HUES6 (cell line): ENCODE results near the gene XPC.
"Not testable (repeated sequence)": the region's sequence is repeated elsewhere in the genome, so short reads cannot be mapped to it uniquely, and the experiment has no call there.

Experiments used
- H3K27ac ChIP-seq: 2 replicates; pipeline ENCODE4 v1.7.0; 2013; ENCODE audit warnings: low read depth, mild to moderate bottlenecking, low read length, inconsistent platforms
- H3K27me3 ChIP-seq: 2 replicates; pipeline ENCODE4 v1.6.1; 2013; ENCODE audit warnings: low read length; ENCODE audit not compliant: control insufficient read depth, insufficient read depth
- H3K36me3 ChIP-seq: 2 replicates; pipeline ENCODE4 v1.6.1; 2013; ENCODE audit warnings: low read length; ENCODE audit not compliant: control insufficient read depth, insufficient read depth
- H3K4me1 ChIP-seq: 2 replicates; pipeline ENCODE4 v1.6.1; 2013; ENCODE audit warnings: low read length; ENCODE audit not compliant: control insufficient read depth, insufficient read depth
- H3K4me3 ChIP-seq: 2 replicates; pipeline ENCODE4 v1.5.1; 2013; ENCODE audit warnings: low read depth, low read length
- H3K9ac ChIP-seq: one replicate; pipeline ENCODE4 v1.6.1; 2013; ENCODE audit warnings: mild to moderate bottlenecking, low read length
- H3K9me3 ChIP-seq: 2 replicates; pipeline ENCODE4 v1.6.1; 2013; ENCODE audit warnings: low read depth, low read length; ENCODE audit not compliant: control insufficient read depth, insufficient read depth

The XPC gene

DNA sequence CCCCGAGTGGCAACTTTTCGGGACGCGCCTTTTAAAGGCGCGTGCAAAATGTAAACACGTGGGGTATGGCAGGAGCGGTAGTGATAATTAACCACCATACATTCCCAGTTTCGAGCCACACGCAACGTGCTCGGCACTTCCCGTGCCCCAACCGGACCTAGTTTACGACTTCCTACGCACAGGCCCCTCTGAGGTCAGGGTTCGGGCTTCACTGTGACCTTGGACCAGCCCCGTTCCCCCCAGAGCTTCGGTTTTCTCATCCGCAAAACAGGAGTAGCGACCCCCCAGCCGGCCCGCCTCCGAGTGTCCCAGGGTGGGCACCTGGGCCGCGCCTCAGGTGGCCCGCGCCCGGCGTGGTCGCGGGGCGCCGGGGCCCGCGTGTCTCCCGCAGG lies 54.2 kb downstream of the XPC start:
- Histone ChIP-seq H3K4me1 (peaks cover 35% of the 10 kb centered on the region), H3K27ac (peak overlapping the region; percentile 83; the same call in 1 of the 2 replicates), H3K27me3 (no peaks in the 10 kb centered on the region), H3K9ac (peak overlapping the region; percentile 84), H3K9me3 (peaks cover 11% of the 10 kb centered on the region), H3K4me3 (peak overlapping the region; percentile 96), H3K36me3 (peaks cover 44% of the 10 kb centered on the region)

DNA sequence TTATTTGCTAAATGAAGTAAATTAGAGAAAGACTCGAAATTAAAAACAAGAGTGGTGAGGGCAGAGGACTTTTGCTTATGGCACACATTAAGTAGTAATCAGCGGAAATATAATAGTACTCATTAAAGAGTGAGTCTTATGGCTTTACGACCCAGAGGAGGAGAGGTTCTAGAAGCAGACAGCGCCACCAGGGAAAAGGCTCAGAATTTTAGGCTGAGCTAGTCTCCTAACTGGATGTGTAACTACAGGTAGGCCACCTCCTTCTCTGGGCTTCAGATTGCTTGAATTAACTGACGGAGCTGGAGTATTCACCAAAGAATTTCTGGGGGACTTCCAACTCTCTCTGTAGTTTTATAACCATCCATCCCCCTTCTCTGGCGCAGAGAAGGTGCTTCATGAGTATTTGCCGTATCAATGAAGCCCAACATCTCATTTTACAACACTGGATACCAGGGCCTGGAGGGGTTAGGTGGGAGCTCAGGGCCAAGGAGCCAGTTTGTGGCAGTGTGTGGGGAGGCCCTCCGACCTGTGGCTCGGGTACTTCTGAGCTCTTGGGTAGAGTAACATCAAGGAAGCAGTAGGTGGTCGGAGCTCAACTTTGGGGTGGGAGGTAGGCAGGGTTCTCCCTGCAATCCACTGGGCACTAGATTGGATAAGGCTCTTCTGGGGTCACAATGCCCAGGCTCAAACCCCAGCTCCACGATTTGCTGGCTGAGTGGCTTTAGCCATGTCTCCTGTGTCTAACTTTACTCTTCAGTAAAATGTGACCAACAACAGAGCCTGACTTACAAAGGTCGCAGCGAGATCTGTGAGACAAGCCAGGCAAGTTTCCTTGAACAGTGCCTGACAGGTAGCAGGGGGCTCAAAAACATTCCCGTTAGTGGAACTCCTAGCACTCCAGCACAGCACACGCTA lies 54.8 kb downstream of the XPC start:
- H3K36me3 ChIP-seq: peaks cover 45% of the 10 kb centered on the region
- H3K27me3 ChIP-seq: no peaks in the 10 kb centered on the region
- H3K4me1 ChIP-seq: peaks cover 35% of the 10 kb centered on the region
- peak overlapping the region; percentile 83; the same call in 1 of the 2 replicates for H3K27ac ChIP-seq
- H3K9me3 ChIP-seq: peaks cover 11% of the 10 kb centered on the region
- H3K4me3 ChIP-seq: peak overlapping the region; percentile 96
- peak overlapping the region; percentile 84 for H3K9ac ChIP-seq

DNA sequence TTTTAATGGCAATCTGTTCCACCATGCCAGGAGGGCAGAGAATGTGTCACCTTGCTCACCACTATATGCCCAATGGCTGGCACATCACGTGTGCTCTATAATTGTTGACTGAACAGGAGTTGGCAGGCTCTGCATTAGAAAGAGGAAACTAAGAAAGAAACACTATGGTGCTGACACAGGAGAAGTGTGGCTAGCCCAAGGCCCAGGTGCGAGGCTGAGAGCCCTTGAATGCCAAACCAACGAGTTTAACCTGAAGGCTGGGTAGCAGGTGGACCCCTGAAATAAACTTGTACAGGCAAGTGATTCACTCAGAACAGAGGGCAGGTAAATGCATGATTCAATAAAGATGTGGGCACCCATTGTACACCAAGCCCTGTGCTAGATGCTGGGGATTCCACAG lies 56.1 kb downstream of the XPC start:
- no peak overlapping the region; the same call in 1 of the 2 replicates for H3K4me3 ChIP-seq
- H3K9ac ChIP-seq: peak overlapping the region; percentile 84
- H3K4me1 ChIP-seq: peaks cover 39% of the 10 kb centered on the region
- no peaks in the 10 kb centered on the region for H3K27me3 ChIP-seq
- peaks cover 11% of the 10 kb centered on the region for H3K9me3 ChIP-seq
- peak overlapping the region; percentile 43; the same call in 1 of the 2 replicates for H3K27ac ChIP-seq
- peaks cover 38% of the 10 kb centered on the region for H3K36me3 ChIP-seq

DNA sequence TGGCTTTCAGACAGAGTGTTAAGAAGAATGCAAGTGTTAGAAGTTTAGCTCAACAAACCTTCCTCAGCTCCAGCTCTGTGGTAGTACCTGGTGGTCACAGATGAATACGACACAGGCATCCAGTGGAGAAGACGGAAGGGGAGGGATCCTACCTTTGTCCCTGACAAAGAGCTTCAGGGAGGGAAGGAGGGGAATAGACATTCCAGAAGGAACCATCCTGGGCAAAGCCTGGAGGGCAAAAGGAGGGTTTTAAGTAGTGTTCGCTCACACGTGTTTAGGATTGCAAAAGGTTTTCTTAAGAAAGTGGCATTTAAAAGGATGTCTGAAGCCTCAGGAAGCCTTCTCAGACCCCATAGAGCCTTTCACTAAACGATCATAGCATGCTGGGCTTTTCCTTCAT lies 56.5 kb downstream of the XPC start:
- H3K27ac ChIP-seq: peak overlapping the region; percentile 81; the same call in 1 of the 2 replicates
- peak overlapping the region; percentile 84 for H3K9ac ChIP-seq
- H3K36me3 ChIP-seq: peaks cover 36% of the 10 kb centered on the region
- H3K9me3 ChIP-seq: peaks cover 11% of the 10 kb centered on the region
- H3K4me3 ChIP-seq: peak overlapping the region; percentile 14; the same call in 1 of the 2 replicates
- H3K27me3 ChIP-seq: no peaks in the 10 kb centered on the region
- peaks cover 39% of the 10 kb centered on the region for H3K4me1 ChIP-seq

DNA sequence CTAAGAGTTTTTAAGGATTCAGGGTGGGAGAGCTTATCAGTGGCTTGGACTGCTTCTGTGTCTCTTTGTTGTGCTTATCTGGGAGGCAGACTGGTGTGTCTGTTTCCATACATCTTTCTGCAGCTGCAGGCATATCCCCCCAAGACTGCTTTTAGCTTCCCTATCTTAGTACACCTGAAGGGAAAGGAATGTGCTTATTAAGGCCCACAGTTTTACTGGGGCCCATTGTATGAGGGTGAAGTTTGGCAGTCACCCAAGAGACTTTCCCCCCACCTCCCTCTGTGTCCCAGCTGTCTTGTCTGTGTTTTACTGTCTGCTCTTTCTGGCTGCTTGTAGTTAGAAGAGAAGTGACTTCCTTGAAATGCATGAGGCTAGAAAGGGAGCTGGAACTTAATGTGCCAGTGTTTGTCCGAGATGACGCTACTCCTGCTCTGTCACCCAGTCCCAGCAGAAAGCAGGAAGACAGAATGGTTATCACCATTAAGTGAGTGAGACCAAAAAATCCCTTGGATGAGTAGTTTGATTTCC lies 57.4 kb downstream of the XPC start:
- Histone ChIP-seq H3K9ac (peak overlapping the region; percentile 84), H3K36me3 (peaks cover 39% of the 10 kb centered on the region), H3K4me1 (peaks cover 33% of the 10 kb centered on the region), H3K9me3 (peaks cover 11% of the 10 kb centered on the region), H3K27ac (peak overlapping the region; percentile 81; the same call in 1 of the 2 replicates)
- H3K27me3 ChIP-seq, H3K4me3 ChIP-seq: not testable (repeated sequence)

DNA sequence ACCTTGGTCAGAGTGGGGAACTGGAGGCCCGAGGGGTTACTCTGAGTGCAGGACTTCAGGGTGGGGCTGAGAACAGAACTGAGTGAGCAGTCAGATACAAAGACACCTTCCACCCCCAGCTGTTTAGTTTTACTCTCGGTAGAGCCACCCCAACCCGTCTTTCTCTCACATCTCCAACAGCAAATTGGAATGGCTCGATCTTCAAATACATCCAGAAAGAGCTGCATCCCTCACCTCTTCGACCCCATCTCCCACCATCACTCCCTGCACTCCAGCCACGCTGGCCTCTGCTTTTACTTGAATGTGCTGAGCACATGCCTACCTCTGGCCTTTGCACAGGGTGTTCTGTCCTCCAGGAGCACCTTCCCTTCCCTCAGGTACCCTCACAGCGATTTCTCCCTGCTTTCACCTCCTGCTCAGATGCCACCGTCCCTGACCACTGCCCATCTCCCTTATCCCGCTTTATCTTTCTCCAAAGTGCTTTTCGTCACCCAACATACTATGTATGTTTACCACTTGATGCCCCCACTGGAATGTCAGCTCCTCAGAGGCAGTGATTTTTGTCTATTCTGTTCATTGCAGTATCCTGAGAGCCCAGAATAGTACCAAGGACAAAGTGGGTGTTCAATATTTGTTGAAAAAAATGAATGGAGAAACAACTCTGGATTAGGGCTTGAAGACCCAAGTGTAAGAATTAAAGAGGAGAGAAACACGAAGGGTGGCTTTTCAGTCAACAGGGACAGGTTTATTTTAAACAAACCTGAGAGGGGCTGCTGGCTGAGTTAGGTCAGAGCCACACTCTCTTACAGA lies 58.1 kb downstream of the XPC start:
- H3K9me3 ChIP-seq: peaks cover 11% of the 10 kb centered on the region
- no peak overlapping the region for H3K4me3 ChIP-seq
- peaks cover 46% of the 10 kb centered on the region for H3K36me3 ChIP-seq
- H3K27me3 ChIP-seq: no peaks in the 10 kb centered on the region
- H3K27ac ChIP-seq: no peak overlapping the region
- H3K9ac ChIP-seq: no peak overlapping the region
- H3K4me1 ChIP-seq: peaks cover 31% of the 10 kb centered on the region

DNA sequence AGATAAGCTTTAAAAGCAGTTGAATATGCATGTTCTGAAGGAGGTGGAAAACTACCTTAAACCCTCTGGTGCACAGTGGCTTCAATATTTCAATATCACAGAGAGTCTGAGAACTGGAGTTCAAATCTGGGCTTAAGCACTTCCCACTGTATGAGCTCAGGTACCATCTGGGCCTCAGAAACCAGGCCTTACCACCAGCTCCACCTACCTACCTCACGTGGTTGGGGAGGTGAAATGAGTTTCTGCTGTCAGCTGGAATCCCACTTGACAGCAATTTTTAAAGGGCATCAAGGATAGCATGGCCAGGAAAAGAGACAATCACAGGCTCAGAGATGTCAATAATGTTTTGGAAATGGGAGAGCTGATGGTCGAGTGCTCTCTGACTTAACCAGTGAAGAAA lies 58.8 kb downstream of the XPC start:
- H3K9me3 ChIP-seq: peaks cover 11% of the 10 kb centered on the region
- no peaks in the 10 kb centered on the region for H3K27me3 ChIP-seq
- peaks cover 32% of the 10 kb centered on the region for H3K4me1 ChIP-seq
- H3K4me3 ChIP-seq: no peak overlapping the region
- H3K36me3 ChIP-seq: peaks cover 52% of the 10 kb centered on the region
- H3K27ac ChIP-seq: no peak overlapping the region
- no peak overlapping the region for H3K9ac ChIP-seq

DNA sequence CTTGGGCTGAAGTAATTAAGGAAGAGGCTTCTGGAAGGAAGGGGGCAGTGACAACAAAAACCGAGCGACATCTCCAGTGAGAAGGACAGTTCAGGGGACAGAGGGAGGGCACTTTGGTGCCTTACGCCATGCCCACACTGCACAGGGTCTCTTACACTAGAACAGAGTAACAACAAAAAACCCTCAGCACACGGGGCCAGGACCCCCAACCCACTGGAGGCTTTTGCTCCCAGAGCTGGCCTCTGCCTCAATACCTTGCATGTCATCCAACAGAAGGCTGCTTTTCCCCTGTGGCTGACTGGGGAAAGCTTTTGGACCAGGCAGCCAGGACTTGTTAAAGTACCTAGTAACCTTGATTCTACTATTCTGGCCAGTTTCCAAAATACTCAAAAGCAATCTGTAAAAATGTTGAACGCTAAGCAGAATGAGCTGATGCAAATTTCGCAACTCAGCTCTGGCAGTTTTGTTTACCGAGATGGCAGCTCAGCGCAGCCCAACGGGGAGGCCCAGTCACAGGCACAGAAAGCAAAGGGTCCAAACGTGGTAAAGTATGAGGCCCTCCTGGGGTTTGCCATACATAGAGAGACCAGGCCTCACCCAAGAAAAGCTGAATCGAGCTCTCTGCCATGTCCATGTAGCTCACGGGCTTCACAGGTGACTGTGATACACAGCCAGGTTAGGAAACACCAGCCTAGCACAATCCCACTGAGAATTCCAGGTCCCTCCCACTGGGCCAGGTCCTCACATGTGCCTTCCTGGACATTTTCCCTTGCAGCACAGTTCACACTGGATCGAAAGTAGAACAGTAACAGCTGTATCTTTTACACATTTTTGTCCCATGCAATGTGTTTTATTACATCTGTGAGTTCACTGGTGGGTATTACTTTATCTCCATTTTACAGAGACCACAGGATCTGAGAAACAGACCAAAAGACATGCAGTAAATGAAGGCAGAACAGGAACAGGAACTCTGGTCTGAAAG lies 59.7 kb downstream of the XPC start:
- Histone ChIP-seq H3K4me1 (peaks cover 31% of the 10 kb centered on the region), H3K27ac (no peak overlapping the region), H3K36me3 (peaks cover 61% of the 10 kb centered on the region), H3K27me3 (no peaks in the 10 kb centered on the region), H3K9ac (no peak overlapping the region), H3K9me3 (peaks cover 11% of the 10 kb centered on the region), H3K4me3 (no peak overlapping the region)

DNA sequence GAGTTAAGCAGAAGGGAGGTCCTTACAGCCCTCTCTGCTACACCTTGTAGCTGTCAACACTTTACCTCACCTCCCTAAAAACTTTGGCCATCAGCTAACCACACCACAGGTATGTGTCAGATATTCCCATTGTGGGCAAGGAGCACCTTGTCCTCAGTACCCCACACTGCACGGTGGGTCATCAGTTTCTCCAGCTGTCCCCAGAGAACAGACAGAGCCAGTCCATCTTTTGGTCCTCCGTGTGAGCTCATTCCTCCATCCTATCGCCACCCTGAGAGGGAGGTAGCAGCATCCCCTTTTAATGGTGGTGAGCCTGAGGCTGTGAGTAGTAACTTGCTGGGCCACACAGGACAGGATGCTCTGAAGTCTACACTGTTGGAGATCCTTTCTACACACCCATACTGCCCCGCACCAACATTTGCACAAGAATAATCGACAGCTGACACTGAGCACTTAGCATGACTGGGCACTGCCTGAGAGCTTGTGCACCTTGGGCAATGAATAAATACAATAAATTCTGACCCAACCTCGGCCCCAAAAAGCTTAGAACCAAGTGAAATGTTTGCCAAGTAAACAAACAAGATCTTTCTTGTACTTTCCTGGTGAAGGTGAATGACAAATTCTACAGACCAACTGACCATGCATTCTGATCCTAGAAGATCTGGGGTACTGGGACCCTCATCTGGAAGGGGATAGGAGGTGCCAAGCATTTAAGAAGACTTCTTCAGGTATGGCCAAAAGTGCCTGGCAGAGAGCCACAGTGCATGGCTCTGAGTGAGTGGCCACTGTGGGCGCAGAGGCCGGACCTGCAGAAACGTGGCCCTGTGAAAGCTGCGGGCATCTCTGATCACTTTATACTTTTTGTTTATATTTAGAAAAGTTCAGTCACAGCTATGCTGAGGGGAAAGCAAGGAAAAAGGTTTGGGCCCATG lies 60.7 kb downstream of the XPC start:
- Histone ChIP-seq H3K27me3 (no peaks in the 10 kb centered on the region), H3K36me3 (peaks cover 70% of the 10 kb centered on the region)

More for the DNA sequence above, 60.7 kb downstream of the XPC start:
- Histone ChIP-seq H3K9me3 (peaks cover 11% of the 10 kb centered on the region), H3K27ac (no peak overlapping the region), H3K4me3 (no peak overlapping the region), H3K4me1 (peaks cover 22% of the 10 kb centered on the region), H3K9ac (no peak overlapping the region)
